Endothelial cell of umbilical vein (primary cell): Measurements from ENCODE around the gene MVB12B. TPM values are rescaled to one million over a fixed set of nuclear protein-coding genes. Genes with fewer than 3 reads are reported as not detected.

Experiments
- BruUV-seq: library from RNA; stranded (reverse); fragments of 400-500 nt; replicated peaks from 2 replicates; lab custom pipeline; 2021; lab: Mats Ljungman, UMichigan
- CTCF ChIA-PET: fragments of 300-600, 350-600 bp; sonication (Branson Sonifier 250); formaldehyde crosslinking; loops from one replicate; lab custom pipeline; 2021; ENCODE audit warnings: antibody characterized with exemption, inconsistent platforms; lab: Charles Lee
- POLR2A ChIA-PET: fragments of 300-600, 350-600 bp; sonication (Branson Sonifier 250); formaldehyde crosslinking; loops from one replicate; lab custom pipeline; 2021; ENCODE audit warnings: antibody characterized with exemption, inconsistent platforms; lab: Charles Lee
- DNase-seq: peaks from one replicate; pipeline ENCODE4 v3.0.0-alpha.2; 2011; ENCODE audit warnings: low read depth, low spot score
- FAIRE-seq: peaks from 2 replicates; lab custom pipeline; 2011; peaks lifted over from hg19 to GRCh38; lab: Jason Lieb, UNC
- H2AFZ ChIP-seq: 2 replicates; pipeline ENCODE4 v1.6.0; 2012; ENCODE audit warnings: low read depth, low read length, control low read depth, inconsistent platforms
- H3K27ac ChIP-seq: 2 replicates; pipeline ENCODE4 v1.5.1; 2011; ENCODE audit warnings: low read depth, mild to moderate bottlenecking, control low read depth, low read length, moderate library complexity; ENCODE audit not compliant: insufficient read depth
- H3K27me3 ChIP-seq, 2 experiments: 2 replicates each; pipeline versions ENCODE4 v1.6.0 to v1.6.1; 2011; ENCODE audit warnings: low read length in 2 of 2, mixed read lengths in 1 of 2; ENCODE audit not compliant: control insufficient read depth in 2 of 2, insufficient read depth in 2 of 2
- H3K36me3 ChIP-seq, 2 experiments: 2 replicates in 1 of 2; 3 replicates in 1 of 2; pipeline ENCODE4 v1.5.1; 2011; ENCODE audit warnings: low read length in 2 of 2, mild to moderate bottlenecking in 1 of 2, moderate library complexity in 1 of 2; ENCODE audit not compliant: control insufficient read depth in 2 of 2, insufficient read depth in 2 of 2; ENCODE audit errors: extremely low read depth in 1 of 2
- H3K4me1 ChIP-seq: 3 replicates; pipeline ENCODE4 v1.5.1; 2011; ENCODE audit warnings: mild to moderate bottlenecking, low read length; ENCODE audit not compliant: control insufficient read depth, insufficient read depth; ENCODE audit errors: extremely low read depth
- H3K4me2 ChIP-seq: 2 replicates; pipeline ENCODE4 v1.6.1; 2011; ENCODE audit warnings: low read length, control low read depth, mixed read lengths; ENCODE audit not compliant: insufficient read depth
- H3K4me3 ChIP-seq, 3 experiments: fragments of 200-600 bp in 1 of 3; sonication (generic), shearing (Covaris generic) in 1 of 3; replicated peaks in 1 of 3; 2 replicates each; pipeline ENCODE4 v1.5.1; 2011 to 2016; ENCODE audit warnings: control low read depth in 3 of 3, low read length in 3 of 3, mild to moderate bottlenecking in 2 of 3, inconsistent platforms in 1 of 3, low read depth in 1 of 3, moderate library complexity in 1 of 3; ENCODE audit not compliant: insufficient read depth in 1 of 3
- H3K79me2 ChIP-seq: 2 replicates; pipeline ENCODE4 v1.6.0; 2012; ENCODE audit warnings: low read length, inconsistent platforms; ENCODE audit not compliant: control insufficient read depth, insufficient read depth
- H3K9ac ChIP-seq: replicated peaks from 2 replicates; pipeline ENCODE3; 2011; ENCODE audit warnings: low read length, control low read depth; ENCODE audit not compliant: insufficient read depth; ENCODE audit errors: extremely low read depth
- H3K9me1 ChIP-seq: replicated peaks from 3 replicates; pipeline ENCODE4 v1.6.0; 2011; ENCODE audit warnings: mild to moderate bottlenecking, low read length; ENCODE audit not compliant: control insufficient read depth, insufficient read depth; ENCODE audit errors: extremely low read depth
- H3K9me3 ChIP-seq: replicated peaks from 2 replicates; pipeline ENCODE4 v1.5.1; 2012; ENCODE audit warnings: low read length, inconsistent platforms; ENCODE audit not compliant: control insufficient read depth, insufficient read depth
- H4K20me1 ChIP-seq: replicated peaks from 2 replicates; pipeline ENCODE3; 2011; ENCODE audit warnings: mild to moderate bottlenecking, low read length; ENCODE audit not compliant: control insufficient read depth, insufficient read depth; ENCODE audit errors: extremely low read depth
- EZH2 ChIP-seq: IDR thresholded peaks from 2 replicates; pipeline ENCODE4 v1.6.1; 2012; ENCODE audit warnings: borderline replicate concordance, low read depth, mild to moderate bottlenecking, moderate library complexity, low read length, inconsistent platforms; ENCODE audit not compliant: severe bottlenecking
- FOS ChIP-seq: IDR thresholded peaks from 2 replicates; pipeline ENCODE4 v1.6.1; 2011; ENCODE audit warnings: mild to moderate bottlenecking, low read length, moderate library complexity, borderline replicate concordance; ENCODE audit not compliant: insufficient read depth
- POLR2A ChIP-seq: IDR thresholded peaks from 2 replicates; pipeline ENCODE4 v1.6.1; 2012; ENCODE audit warnings: low read depth, mild to moderate bottlenecking, control low read depth, low read length
- POLR2AphosphoS5 ChIP-seq: IDR thresholded peaks from 2 replicates; pipeline ENCODE4 v1.6.1; 2012; ENCODE audit warnings: low read depth, mild to moderate bottlenecking, control low read depth, low read length, moderate library complexity; ENCODE audit not compliant: insufficient read depth
- dilution Hi-C: fragments of 300-500 bp; cut with MboI; formaldehyde crosslinking; loops from one replicate; pipeline ENCODE4 v1.15.0; 2019; ENCODE audit warnings: low sequenced_read_pairs; ENCODE audit not compliant: extremely low pct_ligation_motif_present
- intact Hi-C: fragments of 100-400 bp; cut with micrococcal nuclease; formaldehyde crosslinking; loops from one replicate; pipeline ENCODE4 v1.10.0; 2022
- polyA plus RNA-seq, 4 experiments: library from polyadenylated mRNA; depleted of rRNA in 3 of 4; stranded (reverse) in 3 of 4; unstranded in 1 of 4; fragments of >200 nt; gene quantifications; 2 replicates each; pipeline versions ENCODE4 v1.2.1 to v1.2.3, GENCODE V29; 2011 to 2012; ENCODE audit warnings: missing spikeins in 1 of 4
- total RNA-seq: library from RNA; stranded (reverse); gene quantifications from 2 replicates; pipeline ENCODE4 v1.2.3, GENCODE V29; 2021
- TF ChIP-seq, protein P1 (sequence below): IDR thresholded peaks from 2 replicates; pipeline ENCODE4 v1.6.1; 2011; ENCODE audit not compliant: insufficient read depth, insufficient read length
- TF ChIP-seq, protein P2 (sequence below), 2 donors: IDR thresholded peaks; 1 replicate in 1 of 2; 2 replicates in 1 of 2; pipeline ENCODE4 v1.5.1; 2011; ENCODE audit warnings: low read length in 2 of 2, mild to moderate bottlenecking in 2 of 2, moderate library complexity in 2 of 2, control low read depth in 1 of 2, inconsistent platforms in 1 of 2, low read depth in 1 of 2; ENCODE audit not compliant: insufficient read depth in 1 of 2; ENCODE audit errors: extremely low read depth in 1 of 2

MVB12B gene
- total and polyA plus RNA-seq, 2 donors (not counting 3 experiments of a cell fraction or from before 2014, with no cell fraction given) = 6.6 to 17.3 TPM

DNA sequence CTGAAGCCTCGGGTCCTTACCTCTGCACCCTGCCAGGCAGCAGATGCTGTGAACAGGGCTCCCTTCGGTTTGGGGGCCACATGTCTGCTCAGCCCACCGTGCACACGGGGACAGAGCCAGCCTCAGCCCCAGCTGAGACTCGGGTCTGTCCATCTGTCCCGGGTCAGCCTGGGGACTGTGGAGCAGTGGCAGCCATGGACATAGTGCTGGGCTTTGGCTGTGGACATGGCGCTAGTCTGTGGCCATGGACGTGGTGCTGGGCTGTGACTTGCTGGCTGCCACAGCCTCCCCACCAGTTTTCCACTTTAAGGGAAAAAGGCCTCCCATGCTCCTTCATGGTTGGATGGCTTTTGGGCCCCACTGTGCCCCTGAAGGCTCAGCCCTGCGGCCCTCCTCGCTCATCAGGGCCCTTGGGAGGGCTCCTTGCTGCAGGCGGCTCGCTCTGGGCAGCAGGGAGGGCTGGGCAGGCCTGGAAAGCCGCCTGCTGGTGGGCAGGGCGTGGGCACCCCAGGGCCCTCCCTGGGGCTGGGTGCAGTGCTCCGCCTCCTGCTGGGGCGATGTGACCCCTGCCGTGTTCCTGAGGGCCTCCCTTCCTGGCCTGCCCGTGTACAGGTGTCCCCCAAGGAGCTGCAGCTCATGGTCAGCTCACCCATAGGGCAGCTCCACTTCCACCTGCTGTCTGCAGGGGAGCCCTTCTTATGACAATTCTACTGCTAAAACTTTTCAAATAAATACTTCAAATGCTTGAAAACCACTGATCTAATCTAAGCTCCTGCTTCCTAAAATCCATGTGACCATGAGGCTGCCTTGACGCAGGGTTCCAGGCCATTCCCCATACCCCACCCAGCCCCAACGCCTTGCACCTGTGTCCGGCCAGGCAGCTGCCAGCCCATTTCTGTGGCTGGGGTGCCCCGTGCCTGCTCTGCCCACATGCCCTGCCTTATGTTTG is 175.0 kb downstream of the MVB12B start:
- ChIA-PET POLR2A (no interaction called here), CTCF (interaction anchor here (0.6 to 6.7 kb wide), 13 partner anchors 10 to 280 kb away, joined by 3 to 126 read pairs (median 4); no protein-coding TSS in a partner anchor)
- no peak overlapping the region for H3K27ac ChIP-seq
- no peak overlapping the region for H2AFZ ChIP-seq
- no peaks in the 10 kb centered on the region for H3K4me1 ChIP-seq
- DNase-seq (no peak), FAIRE-seq (no peak)
- dilution Hi-C loops (no loop called here), intact Hi-C loops (loop anchor here (1.0 kb wide), 2 partner anchors 57 to 280 kb away; no protein-coding TSS in a partner anchor)
- H3K36me3 ChIP-seq = no peaks in the 10 kb centered on the region
- peaks cover 0 to 2% of the 10 kb centered on the region in 2 experiments for H3K27me3 ChIP-seq
- H3K9me3 ChIP-seq = no peaks in the 10 kb centered on the region
- no peak overlapping the region for H3K4me2 ChIP-seq
- H3K79me2 ChIP-seq = no peaks in the 10 kb centered on the region
- H3K9me1 ChIP-seq = no peaks in the 10 kb centered on the region
- no peak overlapping the region for H3K9ac ChIP-seq
- TF ChIP-seq, protein P1, sequence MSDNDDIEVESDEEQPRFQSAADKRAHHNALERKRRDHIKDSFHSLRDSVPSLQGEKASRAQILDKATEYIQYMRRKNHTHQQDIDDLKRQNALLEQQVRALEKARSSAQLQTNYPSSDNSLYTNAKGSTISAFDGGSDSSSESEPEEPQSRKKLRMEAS = no peak
- TF ChIP-seq, protein P2, sequence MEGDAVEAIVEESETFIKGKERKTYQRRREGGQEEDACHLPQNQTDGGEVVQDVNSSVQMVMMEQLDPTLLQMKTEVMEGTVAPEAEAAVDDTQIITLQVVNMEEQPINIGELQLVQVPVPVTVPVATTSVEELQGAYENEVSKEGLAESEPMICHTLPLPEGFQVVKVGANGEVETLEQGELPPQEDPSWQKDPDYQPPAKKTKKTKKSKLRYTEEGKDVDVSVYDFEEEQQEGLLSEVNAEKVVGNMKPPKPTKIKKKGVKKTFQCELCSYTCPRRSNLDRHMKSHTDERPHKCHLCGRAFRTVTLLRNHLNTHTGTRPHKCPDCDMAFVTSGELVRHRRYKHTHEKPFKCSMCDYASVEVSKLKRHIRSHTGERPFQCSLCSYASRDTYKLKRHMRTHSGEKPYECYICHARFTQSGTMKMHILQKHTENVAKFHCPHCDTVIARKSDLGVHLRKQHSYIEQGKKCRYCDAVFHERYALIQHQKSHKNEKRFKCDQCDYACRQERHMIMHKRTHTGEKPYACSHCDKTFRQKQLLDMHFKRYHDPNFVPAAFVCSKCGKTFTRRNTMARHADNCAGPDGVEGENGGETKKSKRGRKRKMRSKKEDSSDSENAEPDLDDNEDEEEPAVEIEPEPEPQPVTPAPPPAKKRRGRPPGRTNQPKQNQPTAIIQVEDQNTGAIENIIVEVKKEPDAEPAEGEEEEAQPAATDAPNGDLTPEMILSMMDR (IDR thresholded peaks at IDR 0.05; ENCODE audit: extremely low read depth in 1 of 2, insufficient read depth in 1 of 2, low read depth in 1 of 2, low read length in 2 of 2) = no peak
- no peak for TF ChIP-seq POLR2A
- TF ChIP-seq EZH2 = no peak
- TF ChIP-seq POLR2AphosphoS5 = no peak
- TF ChIP-seq FOS = no peak
- BruUV-seq = no TSS peak
- H4K20me1 ChIP-seq = no peaks in the 10 kb centered on the region
- no peak overlapping the region for H3K4me3 ChIP-seq
